UCSD-AML1 (cell line): ENCODE measurements around the gene TAMALIN.

ENCODE experiments used
- DNase-seq: peaks from one replicate; lab custom pipeline; 2025; ENCODE audit not compliant: unreplicated experiment; lab: John Stamatoyannopoulos, UW

The TAMALIN gene

GRCh38 chr12:52013626-52014310, 7.0 kb downstream of the TAMALIN start:
- no peak for DNase-seq

- no peak for DNase-seq
These were observed 8.1 kb downstream of the TAMALIN start for GRCh38 chr12:52014567-52015530.

GRCh38 chr12:52015532-52016041, 8.8 kb downstream of the TAMALIN start:
- no peak for DNase-seq

- no peak for DNase-seq
These were observed 11.8 kb downstream of the TAMALIN start for GRCh38 chr12:52018433-52019112.

GRCh38 chr12:52019113-52019770, 12.5 kb downstream of the TAMALIN start:
- DNase-seq = no peak

GRCh38 chr12:52020539-52021336, 14.0 kb downstream of the TAMALIN start:
- peak; percentile 80 for DNase-seq

- DNase-seq = peak; percentile 74
These were observed 16.1 kb downstream of the TAMALIN start for GRCh38 chr12:52022841-52023181.

- peak; percentile 92 for DNase-seq
These were observed 16.6 kb downstream of the TAMALIN start for GRCh38 chr12:52023182-52023975.

- DNase-seq = no peak
These were observed 17.4 kb downstream of the TAMALIN start for GRCh38 chr12:52023976-52024688.

GRCh38 chr12:52024845-52025230, 18.1 kb downstream of the TAMALIN start:
- peak; percentile 77 for DNase-seq

GRCh38 chr12:52026263-52026662, 19.5 kb downstream of the TAMALIN start:
- no peak for DNase-seq

GRCh38 chr12:52027085-52027843, 20.5 kb downstream of the TAMALIN start:
- DNase-seq = no peak

- DNase-seq = no peak
These were observed 22.9 kb downstream of the TAMALIN start for GRCh38 chr12:52029685-52030084.

- no peak for DNase-seq
These were observed 25.7 kb downstream of the TAMALIN start for GRCh38 chr12:52032446-52032803.

GRCh38 chr12:52032804-52033445, 26.2 kb downstream of the TAMALIN start:
- DNase-seq = peak; percentile 93

- no peak for DNase-seq
These were observed 26.8 kb downstream of the TAMALIN start for GRCh38 chr12:52033446-52034140.

- DNase-seq = no peak
These were observed 28.4 kb downstream of the TAMALIN start for GRCh38 chr12:52035190-52035589.
